HG02642 (cell line): ENCODE data around the gene NRIP2.

Experiments
- ATAC-seq: cut with Tn5 transposase; IDR thresholded peaks from one replicate; pipeline ENCODE4 v1.9.1; 2021; ENCODE audit warnings: mild to moderate bottlenecking; ENCODE audit not compliant: unreplicated experiment, poor library complexity

The NRIP2 gene

GRCh38 chr12:2783936-2784600 lies 50.8 kb downstream of the NRIP2 start:
- peak; percentile 54 for ATAC-seq

DNA sequence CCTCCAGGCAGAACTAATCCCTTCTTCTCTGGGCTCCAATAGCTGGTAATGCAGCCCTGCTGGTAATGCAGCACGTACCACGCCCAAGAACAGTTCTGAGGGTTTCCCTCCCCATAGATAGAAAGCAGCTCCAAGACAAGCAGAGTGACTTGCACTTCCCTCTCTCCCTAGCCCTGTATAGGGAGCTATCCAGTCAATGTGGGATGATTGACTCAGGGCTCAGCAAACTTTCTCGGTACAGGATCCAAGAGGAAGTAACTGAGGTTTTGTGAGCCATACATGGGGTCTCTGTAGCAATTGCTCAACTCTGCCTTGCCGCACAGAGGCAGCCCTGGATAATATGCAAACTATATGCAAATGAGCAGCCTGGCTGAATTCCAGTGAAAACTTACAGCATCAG lies 55.6 kb downstream of the NRIP2 start:
- ATAC-seq: no peak

- no peak for ATAC-seq
Observed at GRCh38 chr12:2776129-2776806, 58.6 kb downstream of the NRIP2 start.

DNA sequence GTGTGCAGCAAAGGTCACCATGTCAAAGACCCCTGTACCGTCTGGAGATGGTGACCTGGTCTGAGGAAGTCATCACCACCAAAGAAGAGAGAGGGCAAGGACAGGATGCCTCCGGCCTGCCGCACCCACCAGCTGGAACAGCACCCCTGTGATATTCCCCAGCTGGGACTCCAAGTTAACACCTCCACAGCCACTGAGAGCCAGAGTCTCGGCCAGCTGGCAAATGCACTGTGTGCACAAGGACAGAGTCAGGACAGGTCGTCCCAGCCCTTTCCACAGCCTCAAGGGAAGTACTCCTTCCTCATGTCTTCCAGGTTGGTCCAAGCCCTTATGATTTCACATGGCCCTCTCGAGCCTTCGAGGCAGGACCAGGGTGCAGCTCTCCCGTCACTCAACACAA lies 59.4 kb downstream of the NRIP2 start:
- ATAC-seq: no peak
